ENCODE data around the gene PALLD. TPM values are rescaled to one million over a fixed set of nuclear protein-coding genes. Genes with fewer than 3 reads are reported as not detected.
"Not testable (repeated sequence)": the region's sequence is repeated elsewhere in the genome, so short reads cannot be mapped to it uniquely, and the experiment has no call there.

The PALLD gene
- polyA plus RNA-seq, 1 donor (not counting 4 experiments of a cell fraction or from before 2014, with no cell fraction given): 136 TPM

DNA sequence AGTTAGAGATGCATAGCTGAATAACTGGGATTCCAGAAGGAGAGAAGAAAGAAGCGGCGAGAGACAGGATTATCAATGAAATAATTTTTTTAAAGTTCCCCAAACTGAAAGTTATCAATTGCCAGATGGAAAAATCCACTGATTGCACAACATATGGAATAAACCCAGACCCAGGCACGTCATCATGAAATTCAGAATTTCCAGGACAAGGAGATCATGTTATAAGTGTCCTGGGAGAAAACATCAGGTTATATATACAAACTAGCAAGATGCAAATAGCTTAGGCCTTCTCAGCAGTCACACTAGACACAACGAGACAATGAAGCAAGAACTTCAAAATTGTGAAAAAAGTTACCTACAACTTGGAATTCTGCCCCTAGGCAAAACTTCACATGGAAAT lies 200.0 kb downstream of the PALLD start:
- dilution Hi-C loops (cut with MboI; ENCODE audit: extremely low pct_ligation_motif_present, low sequenced_read_pairs): no loop called here
- no peak overlapping the region for H3K9ac ChIP-seq (ENCODE audit: control insufficient read depth, extremely low read depth, insufficient read depth, low read length)
- TF ChIP-seq, protein P1, sequence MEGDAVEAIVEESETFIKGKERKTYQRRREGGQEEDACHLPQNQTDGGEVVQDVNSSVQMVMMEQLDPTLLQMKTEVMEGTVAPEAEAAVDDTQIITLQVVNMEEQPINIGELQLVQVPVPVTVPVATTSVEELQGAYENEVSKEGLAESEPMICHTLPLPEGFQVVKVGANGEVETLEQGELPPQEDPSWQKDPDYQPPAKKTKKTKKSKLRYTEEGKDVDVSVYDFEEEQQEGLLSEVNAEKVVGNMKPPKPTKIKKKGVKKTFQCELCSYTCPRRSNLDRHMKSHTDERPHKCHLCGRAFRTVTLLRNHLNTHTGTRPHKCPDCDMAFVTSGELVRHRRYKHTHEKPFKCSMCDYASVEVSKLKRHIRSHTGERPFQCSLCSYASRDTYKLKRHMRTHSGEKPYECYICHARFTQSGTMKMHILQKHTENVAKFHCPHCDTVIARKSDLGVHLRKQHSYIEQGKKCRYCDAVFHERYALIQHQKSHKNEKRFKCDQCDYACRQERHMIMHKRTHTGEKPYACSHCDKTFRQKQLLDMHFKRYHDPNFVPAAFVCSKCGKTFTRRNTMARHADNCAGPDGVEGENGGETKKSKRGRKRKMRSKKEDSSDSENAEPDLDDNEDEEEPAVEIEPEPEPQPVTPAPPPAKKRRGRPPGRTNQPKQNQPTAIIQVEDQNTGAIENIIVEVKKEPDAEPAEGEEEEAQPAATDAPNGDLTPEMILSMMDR (optimal IDR thresholded peaks at IDR 0.05 in 1 of 3, IDR thresholded peaks at IDR 0.05 in 1 of 3, conservative IDR thresholded peaks at IDR 0.05 in 1 of 3; ENCODE audit: extremely low read depth in 1 of 3, insufficient read depth in 2 of 3, low read length in 3 of 3): no peak
- TF ChIP-seq EZH2 (IDR thresholded peaks at IDR 0.05; ENCODE audit: low read length): no peak
- H3K36me3 ChIP-seq (ENCODE audit: control insufficient read depth in 2 of 2, extremely low read depth in 1 of 2, insufficient read depth in 2 of 2, low read length in 2 of 2): no peaks in the 10 kb centered on the region
- H3K4me2 ChIP-seq (ENCODE audit: control insufficient read depth, extremely low read depth, insufficient read depth, low read depth, low read length): no peak overlapping the region
- no peak overlapping the region for H3K4me3 ChIP-seq (ENCODE audit: control insufficient read depth in 2 of 3, extremely low read depth in 1 of 3, insufficient read depth in 2 of 3, low read depth in 1 of 3, low read length in 3 of 3)
- peaks cover 9% of the 10 kb centered on the region for H3K4me1 ChIP-seq (ENCODE audit: control insufficient read depth, extremely low read depth, insufficient read depth, low read length)
- no peaks in the 10 kb centered on the region for H3K79me2 ChIP-seq (ENCODE audit: control insufficient read depth, insufficient read depth, low read length)
- no peak overlapping the region for H2AFZ ChIP-seq (ENCODE audit: control insufficient read depth, low read length)
- H3K9me1 ChIP-seq (ENCODE audit: control insufficient read depth, extremely low read depth, insufficient read depth, low read length): no peaks in the 10 kb centered on the region
- no peak overlapping the region for H3K27ac ChIP-seq (ENCODE audit: control insufficient read depth, insufficient read depth, low read length)
- DNase-seq (ENCODE audit: low read depth, low spot score) (no peak), FAIRE-seq (no peak)
- no peaks in the 10 kb centered on the region for H3K27me3 ChIP-seq (ENCODE audit: control insufficient read depth, extremely low read depth, insufficient read depth, low read length)
- no peaks in the 10 kb centered on the region for H3K9me3 ChIP-seq (ENCODE audit: control insufficient read depth, low read depth, low read length)
- H4K20me1 ChIP-seq (ENCODE audit: control insufficient read depth, extremely low read depth, insufficient read depth, low read length): no peaks in the 10 kb centered on the region

DNA sequence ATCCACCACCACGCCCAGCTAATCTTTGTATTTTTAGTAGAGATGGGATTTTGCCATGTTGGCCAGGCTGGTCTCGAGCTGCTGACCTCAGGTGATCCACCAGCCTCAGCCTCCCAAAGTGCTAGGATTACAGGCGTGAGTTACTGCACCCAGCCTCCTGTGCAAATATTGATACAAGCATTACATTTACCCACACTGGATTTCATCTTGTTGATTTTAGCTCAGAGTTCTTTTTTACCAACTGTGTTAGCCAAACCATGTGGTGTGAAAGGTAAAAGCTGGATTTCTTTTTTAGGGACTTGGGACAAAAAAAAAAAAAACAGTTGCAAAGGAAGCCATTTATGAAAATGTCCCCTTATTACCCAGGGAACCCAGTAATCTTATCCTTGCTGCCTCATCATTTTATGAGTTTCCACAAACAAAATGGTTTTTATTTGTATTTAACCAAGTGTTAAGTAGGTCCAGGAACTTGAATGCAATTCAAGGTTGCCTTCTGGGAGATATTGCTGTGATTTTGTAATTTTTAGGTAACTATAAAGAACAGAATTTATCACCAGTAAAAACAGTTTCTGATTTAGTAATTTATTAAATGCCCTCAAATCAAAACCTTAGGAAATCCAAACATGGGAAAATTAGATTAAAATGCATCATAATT lies 202.5 kb downstream of the PALLD start:
- TF ChIP-seq EZH2 (IDR thresholded peaks at IDR 0.05; ENCODE audit: low read length): no peak
- Histone ChIP-seq H3K27me3 (ENCODE audit: control insufficient read depth, extremely low read depth, insufficient read depth, low read length) (no peaks in the 10 kb centered on the region), H3K79me2 (ENCODE audit: control insufficient read depth, insufficient read depth, low read length) (no peaks in the 10 kb centered on the region), H3K4me3 (ENCODE audit: control insufficient read depth in 2 of 3, extremely low read depth in 1 of 3, insufficient read depth in 2 of 3, low read depth in 1 of 3, low read length in 3 of 3) (no peak overlapping the region), H2AFZ (ENCODE audit: control insufficient read depth, low read length) (no peak overlapping the region), H3K9ac (ENCODE audit: control insufficient read depth, extremely low read depth, insufficient read depth, low read length) (no peak overlapping the region), H3K4me2 (ENCODE audit: control insufficient read depth, extremely low read depth, insufficient read depth, low read depth, low read length) (no peak overlapping the region), H3K36me3 (ENCODE audit: control insufficient read depth in 2 of 2, extremely low read depth in 1 of 2, insufficient read depth in 2 of 2, low read length in 2 of 2) (no peaks in the 10 kb centered on the region), H3K9me1 (ENCODE audit: control insufficient read depth, extremely low read depth, insufficient read depth, low read length) (no peaks in the 10 kb centered on the region), H3K9me3 (ENCODE audit: control insufficient read depth, low read depth, low read length) (no peaks in the 10 kb centered on the region), H3K27ac (ENCODE audit: control insufficient read depth, insufficient read depth, low read length) (no peak overlapping the region), H3K4me1 (ENCODE audit: control insufficient read depth, extremely low read depth, insufficient read depth, low read length) (peaks cover 9% of the 10 kb centered on the region), H4K20me1 (ENCODE audit: control insufficient read depth, extremely low read depth, insufficient read depth, low read length) (no peaks in the 10 kb centered on the region)
- dilution Hi-C loops (cut with MboI; ENCODE audit: extremely low pct_ligation_motif_present, low sequenced_read_pairs): no loop called here
- DNase-seq (ENCODE audit: low read depth, low spot score) (no peak), FAIRE-seq (no peak)

DNA sequence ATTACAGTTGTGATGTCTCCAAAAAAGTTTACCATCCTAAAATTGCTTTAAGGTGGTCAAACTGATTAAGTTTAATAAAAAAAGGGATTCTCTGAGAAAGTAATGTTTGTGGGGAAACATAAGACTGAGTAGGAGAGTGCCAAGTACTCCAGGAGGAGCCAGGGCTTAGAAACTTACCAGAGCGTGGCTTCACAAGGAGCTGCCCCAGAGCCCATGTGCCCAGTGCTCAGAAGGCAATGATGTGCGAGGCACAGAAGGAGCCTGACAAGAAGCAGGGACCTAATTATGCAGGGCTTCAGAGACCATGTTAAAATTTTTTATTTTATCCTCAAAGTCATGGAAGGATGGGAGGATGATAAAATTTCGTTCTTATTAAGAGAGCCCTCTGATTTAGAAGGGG lies 204.2 kb downstream of the PALLD start:
- Histone ChIP-seq H3K36me3 (ENCODE audit: control insufficient read depth in 2 of 2, extremely low read depth in 1 of 2, insufficient read depth in 2 of 2, low read length in 2 of 2) (no peaks in the 10 kb centered on the region), H4K20me1 (ENCODE audit: control insufficient read depth, extremely low read depth, insufficient read depth, low read length) (no peaks in the 10 kb centered on the region), H3K27me3 (ENCODE audit: control insufficient read depth, extremely low read depth, insufficient read depth, low read length) (no peaks in the 10 kb centered on the region), H3K9me1 (ENCODE audit: control insufficient read depth, extremely low read depth, insufficient read depth, low read length) (no peaks in the 10 kb centered on the region), H3K27ac (ENCODE audit: control insufficient read depth, insufficient read depth, low read length) (no peak overlapping the region), H3K4me3 (ENCODE audit: control insufficient read depth in 2 of 3, extremely low read depth in 1 of 3, insufficient read depth in 2 of 3, low read depth in 1 of 3, low read length in 3 of 3) (no peak overlapping the region), H3K9ac (ENCODE audit: control insufficient read depth, extremely low read depth, insufficient read depth, low read length) (no peak overlapping the region), H3K9me3 (ENCODE audit: control insufficient read depth, low read depth, low read length) (no peaks in the 10 kb centered on the region), H3K79me2 (ENCODE audit: control insufficient read depth, insufficient read depth, low read length) (no peaks in the 10 kb centered on the region), H3K4me1 (ENCODE audit: control insufficient read depth, extremely low read depth, insufficient read depth, low read length) (no peaks in the 10 kb centered on the region), H2AFZ (ENCODE audit: control insufficient read depth, low read length) (no peak overlapping the region), H3K4me2 (ENCODE audit: control insufficient read depth, extremely low read depth, insufficient read depth, low read depth, low read length) (no peak overlapping the region)
- dilution Hi-C loops (cut with MboI; ENCODE audit: extremely low pct_ligation_motif_present, low sequenced_read_pairs): no loop called here
- TF ChIP-seq, protein P1 (optimal IDR thresholded peaks at IDR 0.05 in 1 of 3, IDR thresholded peaks at IDR 0.05 in 1 of 3, conservative IDR thresholded peaks at IDR 0.05 in 1 of 3; ENCODE audit: extremely low read depth in 1 of 3, insufficient read depth in 2 of 3, low read length in 3 of 3): no peak
- no peak for TF ChIP-seq EZH2 (IDR thresholded peaks at IDR 0.05; ENCODE audit: low read length)
- no peak for FAIRE-seq
- DNase-seq (ENCODE audit: low read depth, low spot score): no peak

DNA sequence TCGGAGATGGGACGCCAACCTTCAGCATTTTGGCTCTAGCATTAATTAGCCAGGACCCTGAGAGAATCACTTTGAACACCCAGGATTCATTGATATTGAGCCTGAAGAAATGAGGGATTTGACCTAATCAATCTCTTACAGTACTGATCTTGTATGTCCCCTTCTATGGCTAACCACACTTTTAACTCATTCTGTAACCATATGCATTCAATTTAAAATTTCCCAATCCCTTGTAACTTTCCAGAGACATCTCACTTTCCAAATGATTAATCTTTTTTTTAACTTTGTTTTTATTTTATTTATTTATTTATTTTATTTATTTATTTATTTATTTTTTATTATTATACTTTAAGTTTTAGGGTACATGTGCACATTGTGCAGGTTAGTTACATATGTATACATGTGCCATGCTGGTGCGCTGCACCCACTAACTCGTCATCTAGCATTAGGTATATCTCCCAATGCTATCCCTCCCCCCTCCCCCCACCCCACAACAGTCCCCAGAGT lies 205.8 kb downstream of the PALLD start:
- DNase-seq (ENCODE audit: low read depth, low spot score); H3K79me2 ChIP-seq (ENCODE audit: control insufficient read depth, insufficient read depth, low read length); H3K4me3 ChIP-seq (ENCODE audit: control insufficient read depth in 2 of 3, extremely low read depth in 1 of 3, insufficient read depth in 2 of 3, low read depth in 1 of 3, low read length in 3 of 3); H3K9me3 ChIP-seq (ENCODE audit: control insufficient read depth, low read depth, low read length); FAIRE-seq; dilution Hi-C loops (cut with MboI; ENCODE audit: extremely low pct_ligation_motif_present, low sequenced_read_pairs); H3K9me1 ChIP-seq (ENCODE audit: control insufficient read depth, extremely low read depth, insufficient read depth, low read length); H3K4me2 ChIP-seq (ENCODE audit: control insufficient read depth, extremely low read depth, insufficient read depth, low read depth, low read length); H3K27me3 ChIP-seq (ENCODE audit: control insufficient read depth, extremely low read depth, insufficient read depth, low read length); H3K27ac ChIP-seq (ENCODE audit: control insufficient read depth, insufficient read depth, low read length); H3K4me1 ChIP-seq (ENCODE audit: control insufficient read depth, extremely low read depth, insufficient read depth, low read length); H4K20me1 ChIP-seq (ENCODE audit: control insufficient read depth, extremely low read depth, insufficient read depth, low read length); H3K36me3 ChIP-seq (ENCODE audit: control insufficient read depth in 2 of 2, extremely low read depth in 1 of 2, insufficient read depth in 2 of 2, low read length in 2 of 2); H3K9ac ChIP-seq (ENCODE audit: control insufficient read depth, extremely low read depth, insufficient read depth, low read length); H2AFZ ChIP-seq (ENCODE audit: control insufficient read depth, low read length): not testable (repeated sequence)

All from keratinocyte (primary cell).